IPS DF 19.7 (cell line): ENCODE measurements around the gene IGF1R.

Source experiments
- DNase-seq: peaks from one replicate; pipeline ENCODE4 v3.0.0-alpha.2; 2013; ENCODE audit warnings: low read depth, low spot score

The IGF1R gene

DNA sequence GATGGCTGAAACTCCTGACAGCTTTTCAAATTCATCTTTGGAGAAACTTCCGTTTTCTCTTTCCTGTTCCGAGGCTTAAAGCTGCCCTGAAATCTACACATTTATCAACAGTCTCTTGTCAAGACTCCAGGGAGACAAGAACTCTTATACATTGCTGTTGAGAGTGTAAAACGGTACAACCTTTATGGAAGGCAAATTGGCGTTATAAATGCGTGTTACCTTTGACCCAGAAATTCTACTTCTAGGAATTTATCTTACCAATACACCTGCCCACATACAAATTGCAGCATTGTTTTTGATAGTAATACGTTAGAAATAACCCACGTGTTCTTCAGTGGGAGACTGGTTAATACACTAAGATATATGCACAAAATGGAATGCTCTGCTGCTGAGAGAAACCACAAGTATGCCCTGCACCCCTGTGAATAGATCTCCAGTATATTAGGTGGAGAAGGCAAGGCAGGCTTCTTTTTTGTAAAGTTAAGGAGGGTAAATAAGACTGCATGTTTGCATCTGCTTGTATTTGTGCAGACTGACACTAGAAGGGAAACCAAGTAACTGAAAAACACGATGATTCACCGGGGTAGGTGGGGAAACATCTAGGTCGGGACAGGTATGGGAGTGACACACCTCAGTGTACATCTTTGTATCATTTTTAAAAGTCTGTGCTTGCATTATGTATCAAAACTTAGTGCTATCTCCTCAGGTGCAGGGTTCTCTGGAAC lies 97.5 kb downstream of the IGF1R start:
- DNase-seq = no peak

DNA sequence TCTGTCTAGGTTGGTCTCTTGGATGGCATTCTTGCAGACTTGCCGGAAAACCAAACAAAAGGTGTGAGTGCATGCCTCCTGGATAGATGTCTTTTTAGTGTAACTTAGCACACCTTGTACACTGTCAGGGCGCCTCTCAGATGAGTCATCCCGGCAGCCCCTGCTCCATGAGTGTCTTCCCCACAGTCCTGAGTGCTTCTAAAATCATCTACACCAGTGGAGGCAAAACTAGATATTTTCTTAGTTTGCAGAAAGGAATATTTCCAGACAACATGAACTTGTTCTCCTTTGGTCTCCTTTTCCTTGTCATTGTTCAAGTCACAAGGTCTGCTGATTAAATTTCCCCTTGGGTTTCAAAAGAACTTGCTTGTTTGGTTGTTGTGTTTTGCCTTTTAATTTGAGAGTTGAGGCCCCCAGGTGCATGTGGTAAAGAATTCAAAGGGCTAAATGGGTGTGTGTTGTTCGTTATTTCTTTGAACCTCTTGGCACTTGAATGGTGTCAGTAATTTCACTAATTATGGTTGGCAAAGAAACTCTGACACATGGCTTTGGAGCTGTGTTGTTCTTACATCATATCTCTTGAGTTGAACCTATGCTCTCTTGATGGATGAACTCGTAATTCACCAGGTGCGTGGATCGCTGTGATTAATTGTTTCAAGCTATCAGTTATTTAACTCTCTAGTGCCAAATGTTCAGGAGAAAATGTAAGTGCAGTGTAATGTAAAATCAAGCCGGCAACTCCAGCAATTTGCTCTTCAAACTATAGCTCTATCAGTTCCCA lies 98.2 kb downstream of the IGF1R start:
- no peak for DNase-seq

DNA sequence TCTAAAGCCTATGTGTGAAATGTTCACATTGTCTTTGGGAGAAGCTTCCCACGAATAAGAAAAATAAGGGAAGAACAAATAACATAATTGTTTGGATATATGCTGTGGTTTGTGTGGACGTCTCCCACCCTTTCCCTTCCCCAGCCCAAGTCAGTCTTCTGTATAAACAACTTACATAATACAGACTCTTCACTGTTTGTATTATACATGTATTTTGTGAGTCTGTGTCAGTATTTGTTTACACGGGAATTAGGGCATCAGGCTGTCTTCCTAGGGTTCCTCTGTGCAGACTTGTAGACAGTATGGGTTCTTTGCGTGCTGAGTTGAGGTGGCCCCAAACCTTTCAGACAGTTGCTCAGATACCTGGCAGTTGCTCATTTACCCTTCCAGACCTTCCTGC lies 103.4 kb downstream of the IGF1R start:
- no peak for DNase-seq

DNA sequence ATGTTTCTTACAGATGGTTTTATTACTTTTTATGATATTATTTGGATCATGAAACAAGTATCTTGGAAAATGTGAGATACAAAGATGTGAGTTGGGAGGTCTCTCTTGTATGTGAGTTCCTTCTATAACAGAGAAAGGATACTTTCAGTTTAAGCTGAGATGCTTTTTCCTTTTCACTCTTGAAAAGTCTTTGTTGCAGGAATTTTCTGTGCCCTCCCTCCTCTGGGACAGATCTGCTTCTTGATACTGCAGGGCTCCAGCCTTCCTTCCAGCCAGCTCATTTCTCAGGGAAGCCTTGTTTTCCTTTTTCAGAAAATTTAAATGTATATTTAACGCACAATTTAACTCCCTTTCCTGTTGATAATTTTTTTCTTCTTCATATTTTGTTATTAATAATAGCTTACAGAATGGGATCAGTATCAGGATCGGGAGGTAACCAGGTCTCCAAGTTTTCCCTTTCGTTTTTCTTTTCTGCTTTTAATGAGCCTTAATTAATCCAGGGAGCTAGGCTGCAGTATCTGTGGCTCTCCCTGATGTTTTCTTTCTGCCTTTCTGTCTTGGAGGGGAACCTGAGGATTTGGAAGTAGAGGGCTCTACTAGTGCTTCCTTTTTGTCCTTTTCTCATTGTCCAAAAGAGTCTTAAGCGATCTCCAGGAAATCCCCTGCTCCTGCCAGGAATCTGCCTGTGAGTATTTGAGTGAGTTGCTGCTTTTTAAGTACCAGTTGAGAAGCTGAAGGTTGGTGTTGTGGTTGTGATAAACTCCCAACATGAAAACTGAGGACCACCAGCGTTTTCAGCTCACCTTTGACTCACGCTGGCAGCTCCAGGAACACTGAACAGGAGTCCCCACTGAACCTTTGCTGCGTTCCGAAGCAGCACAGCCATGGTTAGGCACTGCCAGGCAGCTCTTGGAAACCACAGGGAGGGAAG lies 105.7 kb downstream of the IGF1R start:
- no peak for DNase-seq

DNA sequence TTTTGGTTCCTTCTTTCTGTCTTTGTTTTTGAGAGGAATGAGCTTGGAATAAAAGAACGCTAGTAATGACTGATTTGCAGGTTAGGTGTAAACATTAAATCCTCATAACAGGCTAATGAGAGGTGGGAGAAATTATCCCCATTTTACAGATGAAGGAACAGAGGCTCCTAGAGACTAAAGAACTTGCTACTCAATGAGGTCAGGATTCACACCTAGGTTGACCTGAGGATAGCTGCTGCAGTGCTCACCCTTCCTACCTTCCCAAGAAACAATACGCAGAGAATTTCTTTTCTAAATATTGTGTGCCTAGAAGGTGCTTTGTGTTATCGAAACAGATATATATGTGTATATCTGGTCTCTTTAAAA lies 106.3 kb downstream of the IGF1R start:
- DNase-seq = no peak

DNA sequence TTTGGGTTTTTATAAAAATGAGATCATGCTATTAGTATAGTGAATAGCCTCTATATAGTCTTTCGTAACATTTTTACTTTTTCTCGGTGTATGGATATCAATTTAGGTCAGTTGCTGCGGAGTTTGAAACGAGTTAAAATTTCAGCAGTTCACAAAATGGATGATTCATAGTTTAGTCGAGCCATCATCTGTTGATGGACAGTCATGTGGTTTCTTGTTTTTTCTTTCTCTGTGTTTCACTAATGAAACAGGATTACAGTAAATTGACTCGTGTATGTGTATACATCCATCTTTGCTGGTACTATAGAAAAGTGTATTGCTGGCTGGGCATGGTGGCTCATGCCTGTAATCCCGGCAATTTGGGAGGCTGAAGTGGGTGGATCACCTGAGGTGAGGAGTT lies 106.8 kb downstream of the IGF1R start:
- no peak for DNase-seq

DNA sequence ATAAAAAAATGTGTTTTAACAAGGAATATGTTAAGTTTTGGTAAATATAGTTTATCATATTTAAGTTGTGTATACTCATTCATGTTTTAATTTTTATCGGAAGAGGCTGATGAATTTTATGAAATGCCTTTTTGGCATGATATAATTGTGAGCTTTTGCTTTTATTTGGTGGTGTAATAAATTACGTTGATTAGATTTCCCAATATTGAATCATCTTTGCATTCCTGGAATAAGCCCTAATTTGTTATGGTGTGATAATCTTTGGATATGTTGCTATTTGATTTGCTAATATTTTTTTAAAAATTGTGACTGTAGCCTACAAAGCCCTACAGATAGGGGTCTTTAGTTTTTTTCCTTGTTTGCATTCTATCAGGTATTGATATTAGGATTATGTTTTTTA lies 107.4 kb downstream of the IGF1R start:
- no peak for DNase-seq

DNA sequence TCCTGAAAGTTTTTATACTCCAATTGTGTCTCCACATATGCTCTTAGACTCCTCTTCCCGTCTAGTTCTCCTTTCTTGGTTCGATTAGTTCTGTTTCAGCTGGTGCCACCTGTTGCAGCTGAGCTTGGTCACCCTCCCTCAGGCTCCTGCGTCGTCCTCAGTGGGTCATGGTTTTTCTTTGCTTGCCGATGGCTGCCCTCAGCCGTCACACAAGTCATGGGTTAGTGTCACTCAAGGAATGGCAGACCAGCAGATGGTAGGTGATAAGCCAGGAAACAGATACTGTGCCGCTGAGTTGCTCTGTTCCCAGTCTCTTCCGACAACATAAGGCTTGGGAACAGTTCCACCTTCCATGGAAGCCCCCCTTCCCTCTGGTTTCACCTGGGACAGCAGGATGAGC lies 109.9 kb downstream of the IGF1R start:
- DNase-seq = no peak

DNA sequence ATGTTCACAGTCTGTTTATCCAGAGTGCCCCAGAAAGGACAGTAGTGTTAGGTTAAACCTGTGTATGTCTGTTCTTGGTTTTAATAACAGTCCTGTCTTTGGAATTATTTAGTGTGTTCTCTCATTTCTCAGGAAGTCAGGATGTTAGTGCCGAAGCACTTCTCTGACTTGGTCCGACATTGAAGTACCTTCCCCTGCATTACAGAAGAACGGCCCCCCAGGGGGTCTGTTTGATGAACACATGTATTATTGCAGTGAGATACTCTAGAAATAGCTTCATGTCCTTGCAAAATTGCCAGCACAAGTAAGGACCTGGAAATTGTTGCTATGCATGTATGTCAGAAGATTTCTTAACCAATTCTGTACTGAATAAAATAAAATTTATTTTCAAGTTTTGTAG lies 110.9 kb downstream of the IGF1R start:
- no peak for DNase-seq

DNA sequence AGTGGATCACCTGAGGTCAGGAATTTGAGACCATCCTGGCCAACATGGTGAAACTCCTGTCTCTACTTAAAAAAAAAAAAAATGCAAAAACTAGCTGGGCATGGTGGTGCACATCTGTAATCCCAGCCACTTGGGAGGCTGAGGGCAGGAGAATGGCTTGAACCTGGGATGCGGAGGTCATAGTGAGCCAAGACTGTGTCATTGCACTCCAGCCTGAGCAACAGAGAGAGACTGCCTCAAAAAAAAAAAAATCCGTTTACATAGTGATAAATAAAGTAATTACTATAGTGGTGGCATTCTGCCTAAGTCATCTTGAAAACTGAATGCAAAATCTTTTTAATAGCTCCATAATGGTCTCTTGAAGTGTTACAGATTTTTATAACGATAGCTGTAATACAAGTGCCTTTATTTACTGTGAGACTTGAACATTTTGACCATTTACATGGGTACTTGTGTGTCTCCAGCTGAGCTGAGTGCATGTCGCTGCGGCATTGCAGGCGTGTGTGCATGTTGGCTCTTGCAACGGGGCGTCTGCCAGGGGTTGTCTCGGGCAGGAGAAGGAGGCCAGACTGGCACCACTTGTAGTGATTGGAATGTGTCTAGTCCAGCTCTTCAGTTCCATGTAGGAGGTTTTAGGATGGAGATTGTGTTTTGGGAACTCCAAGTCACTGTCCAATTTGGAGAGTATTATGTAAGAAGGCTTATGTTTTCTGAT lies 111.9 kb downstream of the IGF1R start:
- DNase-seq = no peak

DNA sequence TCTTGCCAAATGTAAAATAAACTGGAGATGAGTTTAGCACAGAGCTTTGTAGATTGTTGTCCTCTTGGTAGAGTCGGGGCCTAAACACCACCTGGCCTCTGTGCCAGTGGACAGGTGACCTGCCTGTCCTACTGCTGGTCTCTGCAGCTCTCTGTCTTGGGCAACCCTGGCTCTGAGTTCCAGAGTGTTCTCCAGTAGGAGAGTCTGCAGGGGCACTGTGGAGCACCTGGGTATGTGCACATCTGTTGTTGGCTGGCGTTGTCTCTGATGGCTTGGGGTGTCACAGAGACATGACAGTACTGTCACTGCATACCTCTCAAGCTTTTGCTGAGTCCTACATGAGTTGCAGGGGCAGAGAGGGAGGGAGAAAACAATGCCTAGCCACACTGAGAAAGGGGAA lies 112.6 kb downstream of the IGF1R start:
- DNase-seq = no peak

DNA sequence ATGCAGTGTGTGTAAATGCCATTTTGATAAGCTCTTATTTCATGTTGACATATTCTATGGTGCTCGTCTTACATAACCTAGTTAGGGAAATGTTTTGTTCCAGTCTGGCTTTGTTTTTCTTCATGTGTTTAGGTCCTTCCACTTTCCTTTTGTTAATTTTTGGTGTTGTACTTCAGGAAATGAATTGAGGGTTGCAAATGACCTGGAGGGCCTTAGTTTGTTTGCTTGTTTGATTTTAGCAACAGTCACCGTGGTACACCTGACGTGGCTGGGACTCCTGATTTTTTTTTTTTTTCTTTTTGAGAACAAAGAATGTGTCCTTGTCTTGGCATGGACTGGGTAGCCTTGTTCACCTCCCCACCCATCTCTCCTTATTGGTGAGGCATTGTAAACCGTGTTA lies 114.8 kb downstream of the IGF1R start:
- DNase-seq = no peak

DNA sequence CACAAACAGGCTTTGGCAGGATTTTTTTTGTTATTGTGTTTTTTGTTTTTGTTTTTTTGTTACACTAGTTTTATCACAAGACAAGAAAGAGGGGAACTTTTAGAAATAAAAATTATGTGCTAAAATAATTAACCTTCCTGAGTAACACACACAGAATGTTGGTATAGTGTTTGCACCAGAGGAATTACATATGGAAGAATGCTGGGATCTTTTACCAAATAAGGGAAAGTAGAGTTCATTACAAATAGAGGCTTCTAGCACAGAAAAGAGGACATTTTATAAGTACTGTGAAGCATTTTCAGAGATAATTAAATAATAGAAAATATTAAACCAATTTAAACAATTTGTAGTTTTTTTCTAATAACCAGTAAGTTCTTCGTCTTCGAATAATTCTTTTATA lies 116.0 kb downstream of the IGF1R start:
- DNase-seq = no peak

DNA sequence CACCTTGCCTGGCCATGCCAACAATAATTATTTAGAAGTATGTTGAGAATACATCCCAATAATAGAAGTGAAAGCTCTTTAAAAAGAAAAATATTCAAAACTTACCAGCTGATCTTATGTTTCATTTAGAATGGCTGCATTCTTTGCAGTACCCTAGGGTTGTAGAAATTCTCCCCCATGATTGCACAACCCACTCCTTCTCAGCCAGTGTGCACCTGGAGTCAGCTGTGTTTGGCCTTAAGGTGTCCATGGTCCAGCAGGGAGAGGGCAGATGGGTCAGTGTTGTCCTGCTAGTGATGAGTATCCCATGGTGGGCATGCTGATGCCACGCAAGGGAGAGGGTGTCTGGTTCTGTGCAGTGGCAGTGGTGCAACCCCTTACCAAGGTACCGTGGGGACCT lies 117.3 kb downstream of the IGF1R start:
- no peak for DNase-seq

DNA sequence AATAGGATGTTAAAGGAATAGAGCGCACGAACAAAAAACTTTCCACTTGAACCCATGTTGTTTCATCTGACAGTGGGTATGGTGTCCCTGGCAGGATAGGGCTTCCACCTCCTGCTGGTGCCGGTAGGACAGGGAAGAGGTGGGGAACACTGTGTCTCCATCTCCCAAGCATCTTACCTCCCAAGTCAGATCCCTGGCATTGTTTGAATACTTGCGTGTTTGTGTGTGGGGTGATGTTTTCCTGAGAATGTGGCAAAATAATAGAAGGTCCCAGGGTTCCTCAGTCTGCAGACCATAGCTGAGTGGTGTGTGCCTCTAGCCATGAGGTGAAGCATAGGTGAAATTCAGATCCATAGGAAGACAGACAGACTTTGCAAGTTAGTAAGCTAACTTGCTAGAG lies 119.4 kb downstream of the IGF1R start:
- DNase-seq = no peak

DNA sequence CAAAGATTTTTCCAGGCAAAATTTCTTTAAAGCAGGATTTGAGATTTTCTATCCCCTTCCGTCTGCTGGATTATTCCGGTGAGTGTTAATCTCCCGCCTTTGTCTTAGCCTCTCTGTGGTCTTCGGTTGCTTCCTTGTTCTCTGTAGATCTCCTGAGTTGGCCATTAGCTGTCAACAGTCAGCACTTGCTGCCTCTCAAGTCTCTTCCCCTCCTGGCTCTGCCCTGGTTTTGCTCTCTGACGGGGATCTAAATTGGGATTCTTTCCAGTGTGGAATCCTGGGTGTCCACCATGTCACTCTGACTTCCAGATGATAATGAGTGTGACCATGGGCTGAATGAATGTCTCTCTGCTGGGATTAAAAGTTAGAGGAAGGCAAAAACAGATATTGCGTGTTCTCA lies 121.5 kb downstream of the IGF1R start:
- DNase-seq = no peak

DNA sequence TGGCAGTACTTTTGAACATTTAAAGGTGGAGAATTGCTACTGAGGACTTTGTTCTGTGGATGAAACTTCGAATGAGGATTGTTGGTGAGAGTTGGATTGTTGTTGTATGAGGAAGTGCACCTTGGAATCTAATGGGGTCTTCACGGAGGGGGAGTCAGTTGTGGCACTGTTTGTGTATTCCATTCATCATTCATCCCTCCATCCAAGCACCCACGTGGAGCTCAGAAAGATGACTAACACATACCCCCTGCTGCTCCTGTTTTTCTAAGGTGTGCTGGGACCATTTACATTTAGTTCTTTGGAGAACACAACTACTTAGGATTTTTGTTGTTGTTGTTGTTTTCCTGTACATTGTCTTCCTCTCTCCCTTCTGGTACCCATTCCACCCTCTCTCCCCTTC lies 122.6 kb downstream of the IGF1R start:
- DNase-seq = no peak

DNA sequence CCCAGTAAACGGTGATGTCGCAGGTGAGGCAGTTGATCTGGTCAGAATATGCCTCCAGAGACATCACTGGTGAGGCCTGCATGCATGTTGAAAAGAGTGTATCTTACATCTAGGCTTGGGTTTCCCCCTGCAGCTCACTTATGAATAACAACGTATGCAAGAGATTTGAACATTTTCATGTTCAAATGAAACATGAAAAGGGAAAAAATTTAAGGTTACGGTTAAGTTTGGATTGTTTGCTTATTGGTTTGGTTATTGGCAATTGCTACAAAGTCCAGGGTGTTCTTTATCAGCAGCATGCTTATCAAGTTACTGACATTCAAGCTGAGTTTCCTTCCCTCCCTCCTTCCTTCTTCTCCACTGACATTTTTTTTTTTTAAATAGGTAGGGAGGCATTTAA lies 123.2 kb downstream of the IGF1R start:
- no peak for DNase-seq

DNA sequence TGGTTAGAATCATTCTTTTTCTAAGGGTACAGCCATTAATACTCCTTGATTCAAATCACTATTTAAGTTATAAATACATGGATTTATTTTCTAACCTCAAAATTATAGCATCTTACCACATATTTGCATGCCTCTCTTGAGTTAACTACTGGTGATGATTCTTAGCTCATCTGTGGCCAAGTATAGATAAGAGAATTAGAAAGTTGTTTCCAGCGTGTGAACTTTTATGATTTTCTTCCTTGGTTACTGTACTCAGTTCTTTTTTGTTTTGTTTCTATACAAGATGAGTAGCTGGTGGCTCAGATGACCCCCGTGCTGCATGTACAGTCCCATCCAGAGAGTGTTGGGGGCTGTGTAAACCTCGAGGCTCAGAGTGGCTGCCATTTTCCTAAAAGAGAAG lies 124.6 kb downstream of the IGF1R start:
- DNase-seq = no peak

DNA sequence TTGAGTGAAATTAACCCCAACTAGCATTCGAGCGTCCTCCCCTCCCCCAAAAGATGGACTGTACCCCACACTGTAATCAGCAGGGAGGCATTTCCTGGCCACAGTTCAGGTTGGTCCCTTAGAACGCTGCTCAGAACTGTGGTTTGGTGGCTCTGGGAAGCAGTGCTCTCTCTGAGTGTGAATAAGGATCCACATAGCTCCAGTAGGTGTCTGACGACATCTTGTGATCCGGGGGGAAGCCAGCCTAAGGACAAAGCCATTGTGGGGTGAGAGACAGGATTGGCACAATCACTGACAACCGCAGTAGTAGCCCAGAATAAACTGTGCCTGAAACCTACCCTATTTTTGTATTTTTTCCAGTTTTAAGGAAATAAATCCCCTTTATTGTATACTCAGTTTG lies 125.3 kb downstream of the IGF1R start:
- no peak for DNase-seq

DNA sequence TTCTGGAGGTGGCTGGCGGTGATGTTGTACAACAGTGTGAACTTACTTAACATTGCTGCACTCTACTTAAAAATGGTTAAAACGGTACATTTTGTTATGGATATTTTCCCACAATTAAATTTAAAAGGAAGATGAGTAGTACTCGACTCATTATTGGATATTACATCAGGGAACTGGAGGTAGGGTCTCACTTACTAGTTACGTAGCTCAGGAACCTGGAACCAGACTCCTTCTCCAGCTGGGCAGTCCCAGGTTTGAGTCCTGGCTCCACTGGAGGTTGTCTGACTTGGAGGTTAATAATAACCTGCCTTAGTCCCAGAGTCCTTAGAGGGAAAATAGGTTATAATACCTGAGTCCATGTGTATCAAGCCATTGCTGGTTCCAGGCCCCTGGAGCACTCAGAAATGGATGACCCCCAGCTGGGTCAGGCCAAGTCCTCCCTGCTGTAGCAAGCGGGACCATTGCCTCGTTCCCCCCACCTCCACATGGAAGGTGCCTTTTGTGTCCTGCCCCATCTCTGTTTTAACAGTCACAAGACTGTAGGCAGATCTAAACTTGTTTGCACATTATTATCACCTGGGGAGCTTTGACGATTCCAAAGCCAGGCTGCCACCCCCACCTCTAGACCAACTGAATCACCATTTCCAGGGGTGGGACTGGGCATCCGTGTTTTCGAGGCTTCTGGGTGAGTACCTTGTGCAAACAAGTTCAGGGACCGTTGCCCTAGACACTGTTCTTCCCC lies 126.6 kb downstream of the IGF1R start:
- DNase-seq = no peak
